RWPE1 (cell line): ENCODE data around the gene PDE3A.

ENCODE experiments used
- CTCF ChIA-PET: fragments of 350-600 bp; sonication (Branson Sonifier 250); formaldehyde crosslinking; extraction: SDS; loops from one replicate; lab custom pipeline; 2021; lab: Yijun Ruan, JAX
- POLR2A ChIA-PET: fragments of 400-600 bp; formaldehyde crosslinking; extraction: SDS; loops from one replicate; lab custom pipeline; 2020; ENCODE audit warnings: antibody characterized with exemption; ENCODE audit not compliant: low non-redundant PET; lab: Yijun Ruan, JAX
- DNase-seq: peaks from one replicate; pipeline ENCODE4 v3.0.0; 2012; ENCODE audit warnings: low spot score
- H3K27ac ChIP-seq: fragments of 450-650 bp; 2 replicates; pipeline ENCODE4 v1.5.1; 2017
- TF ChIP-seq, protein P1 (sequence below): fragments of 450-650 bp; conservative IDR thresholded peaks from 2 replicates; pipeline ENCODE4 v1.5.1; 2017; ENCODE audit warnings: low read depth, mild to moderate bottlenecking

PDE3A gene

DNA sequence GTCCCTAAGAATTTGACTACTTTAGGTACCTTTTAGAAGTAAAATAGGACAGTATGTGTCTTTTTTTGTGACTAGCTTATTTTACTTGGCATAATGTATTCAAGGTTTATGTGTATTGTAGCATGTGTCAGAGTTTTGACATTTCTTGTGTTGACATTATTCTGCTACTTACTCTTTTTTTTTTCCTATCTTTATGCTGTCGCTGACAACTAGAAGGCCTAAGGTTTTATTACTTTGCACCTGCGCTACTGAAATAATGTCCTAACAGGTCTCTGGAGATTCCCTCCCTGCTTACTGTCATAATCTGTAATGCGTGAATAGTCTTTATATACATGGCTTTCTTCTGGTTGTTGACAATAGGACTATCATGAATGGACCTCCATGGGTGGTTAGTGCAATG lies 43.0 kb downstream of the PDE3A start:
- no peak overlapping the region for H3K27ac ChIP-seq
- CTCF ChIA-PET = no interaction called here
- TF ChIP-seq, protein P1, sequence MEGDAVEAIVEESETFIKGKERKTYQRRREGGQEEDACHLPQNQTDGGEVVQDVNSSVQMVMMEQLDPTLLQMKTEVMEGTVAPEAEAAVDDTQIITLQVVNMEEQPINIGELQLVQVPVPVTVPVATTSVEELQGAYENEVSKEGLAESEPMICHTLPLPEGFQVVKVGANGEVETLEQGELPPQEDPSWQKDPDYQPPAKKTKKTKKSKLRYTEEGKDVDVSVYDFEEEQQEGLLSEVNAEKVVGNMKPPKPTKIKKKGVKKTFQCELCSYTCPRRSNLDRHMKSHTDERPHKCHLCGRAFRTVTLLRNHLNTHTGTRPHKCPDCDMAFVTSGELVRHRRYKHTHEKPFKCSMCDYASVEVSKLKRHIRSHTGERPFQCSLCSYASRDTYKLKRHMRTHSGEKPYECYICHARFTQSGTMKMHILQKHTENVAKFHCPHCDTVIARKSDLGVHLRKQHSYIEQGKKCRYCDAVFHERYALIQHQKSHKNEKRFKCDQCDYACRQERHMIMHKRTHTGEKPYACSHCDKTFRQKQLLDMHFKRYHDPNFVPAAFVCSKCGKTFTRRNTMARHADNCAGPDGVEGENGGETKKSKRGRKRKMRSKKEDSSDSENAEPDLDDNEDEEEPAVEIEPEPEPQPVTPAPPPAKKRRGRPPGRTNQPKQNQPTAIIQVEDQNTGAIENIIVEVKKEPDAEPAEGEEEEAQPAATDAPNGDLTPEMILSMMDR = no peak
- POLR2A ChIA-PET = no interaction called here
- no peak for DNase-seq

DNA sequence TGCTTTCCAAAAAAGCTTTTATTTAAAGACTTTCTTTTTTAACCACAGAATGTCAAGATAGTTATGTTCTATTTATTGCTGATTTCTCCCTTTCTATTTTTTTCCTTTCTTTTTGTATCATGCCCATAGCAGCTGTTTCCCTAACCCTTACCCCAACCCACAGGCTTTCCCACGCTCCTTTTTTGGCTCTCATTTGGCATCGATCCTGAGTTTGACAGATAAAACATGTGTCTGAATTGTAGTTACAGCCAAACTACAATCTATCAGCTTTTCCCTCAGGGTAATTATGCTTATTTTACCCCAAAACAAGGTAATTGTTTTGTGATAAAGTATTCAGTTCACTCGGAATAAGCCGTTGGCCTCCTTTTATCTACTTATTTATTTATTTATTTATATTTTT lies 46.7 kb downstream of the PDE3A start:
- DNase-seq = no peak
- ChIA-PET CTCF (no interaction called here), POLR2A (no interaction called here)
- H3K27ac ChIP-seq = no peak overlapping the region
- TF ChIP-seq, protein P1 = no peak

DNA sequence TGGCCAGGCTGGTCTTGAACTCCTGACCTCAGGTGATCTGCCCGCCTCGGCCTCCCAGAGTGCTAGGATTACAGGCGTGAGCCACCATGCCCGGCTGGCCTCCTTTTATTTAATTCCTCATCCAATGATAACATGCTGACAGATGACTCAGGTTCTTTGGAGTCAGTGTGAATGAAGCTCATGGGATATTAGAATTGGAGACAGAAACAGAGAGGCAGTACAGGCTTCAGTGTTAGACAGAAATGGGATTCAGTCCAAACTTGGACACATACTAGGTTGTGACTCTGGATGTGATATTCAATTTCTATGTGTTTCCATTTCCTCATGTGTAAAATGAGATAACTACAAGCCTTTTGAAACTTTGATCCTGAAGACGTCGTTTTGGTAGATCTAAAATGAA lies 47.3 kb downstream of the PDE3A start:
- TF ChIP-seq, protein P1 = no peak
- H3K27ac ChIP-seq = no peak overlapping the region
- CTCF ChIA-PET = no interaction called here
- POLR2A ChIA-PET = no interaction called here
- DNase-seq = no peak

DNA sequence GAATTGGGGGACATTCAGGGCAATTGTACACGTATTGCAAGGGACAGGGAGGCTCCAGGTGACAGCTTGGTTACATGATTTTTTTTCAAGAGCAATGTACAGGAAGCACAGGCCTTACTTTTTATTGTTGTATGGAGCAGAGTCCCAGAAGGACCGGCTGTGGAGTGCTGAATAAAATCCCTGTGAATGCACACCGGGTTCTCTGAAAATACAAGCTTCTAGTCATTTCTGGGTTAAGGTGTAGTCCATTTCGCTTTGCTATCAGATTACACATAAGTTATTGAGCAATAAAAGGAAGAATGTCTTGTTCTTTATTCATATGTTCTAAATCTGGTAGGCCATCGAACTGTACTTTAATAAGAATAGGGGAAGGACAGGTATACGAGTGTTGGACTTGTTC lies 52.2 kb downstream of the PDE3A start:
- no peak for DNase-seq
- no peak overlapping the region for H3K27ac ChIP-seq
- TF ChIP-seq, protein P1 = no peak
- ChIA-PET CTCF (no interaction called here), POLR2A (no interaction called here)

DNA sequence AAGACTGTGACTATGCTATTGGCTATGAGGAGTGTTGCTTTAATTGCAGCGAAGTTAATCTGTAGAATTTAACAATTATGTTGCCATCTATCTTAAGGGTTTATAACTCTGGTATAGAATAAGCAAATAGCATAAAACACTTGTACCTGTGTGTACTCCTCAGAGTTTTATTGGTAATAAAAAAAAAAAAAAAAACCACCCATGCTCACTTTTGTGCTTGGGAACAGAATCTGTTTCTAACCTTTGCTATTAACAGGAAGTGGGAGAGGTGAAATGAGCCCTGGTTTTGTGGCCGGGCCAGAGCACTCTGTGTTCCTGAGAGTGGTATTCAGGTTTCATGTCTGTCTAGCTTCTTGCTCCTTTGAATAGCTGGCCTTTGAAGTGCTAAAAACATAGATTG lies 53.1 kb downstream of the PDE3A start:
- TF ChIP-seq, protein P1 = no peak
- no peak overlapping the region for H3K27ac ChIP-seq
- CTCF ChIA-PET = interaction anchor here (0.6 kb wide), 1 partner anchor 8 kb away, joined by 3 read pairs; no protein-coding TSS in a partner anchor
- DNase-seq = no peak
- POLR2A ChIA-PET = no interaction called here

DNA sequence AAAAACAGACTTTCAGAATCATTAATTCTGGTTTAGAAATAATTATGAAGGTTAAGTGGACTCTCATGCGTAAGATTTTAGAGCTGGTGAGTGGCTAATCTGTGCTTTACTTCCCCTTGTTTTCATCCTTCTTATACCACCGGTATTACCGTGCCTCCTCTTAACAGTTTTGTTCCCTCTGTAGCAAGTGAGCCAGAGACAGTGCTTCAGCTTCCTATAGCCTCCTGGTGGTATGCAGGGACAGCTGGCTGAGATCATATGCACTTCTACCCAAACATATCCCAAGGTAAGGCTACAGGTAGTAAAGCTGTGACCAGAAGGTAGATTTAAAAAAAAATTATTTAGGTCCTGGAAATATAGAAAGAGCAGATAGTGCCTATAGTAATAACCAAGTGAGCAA lies 55.2 kb downstream of the PDE3A start:
- no peak for DNase-seq
- ChIA-PET POLR2A (no interaction called here), CTCF (no interaction called here)
- no peak overlapping the region for H3K27ac ChIP-seq
- TF ChIP-seq, protein P1 = no peak

DNA sequence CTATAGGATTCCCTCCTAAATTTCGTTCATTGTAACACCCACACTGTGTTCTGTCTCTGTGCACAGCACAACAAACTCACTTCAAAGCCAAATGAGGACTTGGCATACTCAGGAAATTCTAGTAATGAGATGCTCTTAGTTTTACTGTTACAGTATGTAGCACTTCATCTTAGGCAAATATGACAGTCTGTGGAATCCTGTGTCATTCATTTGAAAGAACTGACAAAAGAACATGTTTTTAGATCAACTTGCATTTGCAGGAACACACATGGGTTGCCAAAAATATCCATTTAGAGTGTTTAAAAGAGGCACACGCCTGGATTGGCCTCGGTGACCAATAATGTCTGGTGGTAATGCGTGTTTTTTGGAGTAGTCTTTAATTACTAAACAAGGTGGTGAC lies 56.5 kb downstream of the PDE3A start:
- ChIA-PET CTCF (no interaction called here), POLR2A (no interaction called here)
- DNase-seq = no peak
- no peak overlapping the region for H3K27ac ChIP-seq
- TF ChIP-seq, protein P1 = no peak
